HCEC 1CT (cell line): ENCODE data around the gene KDM3A.

Experiments
- DNase-seq: peaks from one replicate; pipeline ENCODE4 v3.0.0-alpha.2; 2017

Gene KDM3A

GRCh38 chr2:86440631-86441391 lies at the start of gene KDM3A:
Gene KDM3A, plus strand, starts transcription at chr2:86441371. Its CDS starts 677 bp downstream, at chr2:86442048.
- peak; percentile 100 for DNase-seq

GRCh38 chr2:86392873-86393518 lies 48.2 kb upstream of the KDM3A start:
- no peak for DNase-seq

- DNase-seq, result peak; percentile 23
Observed at GRCh38 chr2:86393521-86394491, 47.4 kb upstream of the KDM3A start.

- DNase-seq, result peak; percentile 27
Observed at GRCh38 chr2:86396291-86396785, 44.8 kb upstream of the KDM3A start.

GRCh38 chr2:86397986-86398385 lies 43.2 kb upstream of the KDM3A start:
- no peak for DNase-seq

- no peak for DNase-seq
Observed at GRCh38 chr2:86398500-86399474, 42.4 kb upstream of the KDM3A start.

GRCh38 chr2:86400321-86400720 lies 40.9 kb upstream of the KDM3A start:
- DNase-seq, result no peak

GRCh38 chr2:86410581-86410980 lies 30.6 kb upstream of the KDM3A start:
- no peak for DNase-seq

- DNase-seq, result no peak
Observed at GRCh38 chr2:86411396-86411795, 29.8 kb upstream of the KDM3A start.

- DNase-seq, result no peak
Observed at GRCh38 chr2:86412007-86412406, 29.2 kb upstream of the KDM3A start.

GRCh38 chr2:86413296-86414094 lies 27.7 kb upstream of the KDM3A start:
- no peak for DNase-seq

GRCh38 chr2:86414996-86415395 lies 26.2 kb upstream of the KDM3A start:
- no peak for DNase-seq

GRCh38 chr2:86416146-86416545 lies 25.0 kb upstream of the KDM3A start:
- no peak for DNase-seq

GRCh38 chr2:86417961-86418360 lies 23.2 kb upstream of the KDM3A start:
- DNase-seq, result peak; percentile 18

- DNase-seq, result no peak
Observed at GRCh38 chr2:86420913-86421312, 20.3 kb upstream of the KDM3A start.

GRCh38 chr2:86426271-86426670 lies 14.9 kb upstream of the KDM3A start:
- no peak for DNase-seq

- DNase-seq, result no peak
Observed at GRCh38 chr2:86429335-86429734, 11.8 kb upstream of the KDM3A start.

- DNase-seq, result no peak
Observed at GRCh38 chr2:86430368-86430767, 10.8 kb upstream of the KDM3A start.

- DNase-seq, result no peak
Observed at GRCh38 chr2:86433137-86433536, 8.0 kb upstream of the KDM3A start.

GRCh38 chr2:86434290-86434689 lies 6.9 kb upstream of the KDM3A start:
- no peak for DNase-seq

GRCh38 chr2:86435531-86435930 lies 5.6 kb upstream of the KDM3A start:
- DNase-seq, result no peak
